Measurements from ENCODE around the gene XRRA1. TPM values are rescaled to one million over a fixed set of nuclear protein-coding genes. Genes with fewer than 3 reads are reported as not detected.

XRRA1 gene
- total RNA-seq, 4 donors from 2014 or later = 7.4 to 18.6 (median 14.5) TPM

- TF ChIP-seq CTCF (IDR thresholded peaks at IDR 0.05) = no peak
- no peak for DNase-seq (ENCODE audit: low spot score)
- ATAC-seq (ENCODE audit: low FRiP score) = no peak
These were observed 82.3 kb downstream of the XRRA1 start for GRCh38 chr11:74866557-74866956.

DNA sequence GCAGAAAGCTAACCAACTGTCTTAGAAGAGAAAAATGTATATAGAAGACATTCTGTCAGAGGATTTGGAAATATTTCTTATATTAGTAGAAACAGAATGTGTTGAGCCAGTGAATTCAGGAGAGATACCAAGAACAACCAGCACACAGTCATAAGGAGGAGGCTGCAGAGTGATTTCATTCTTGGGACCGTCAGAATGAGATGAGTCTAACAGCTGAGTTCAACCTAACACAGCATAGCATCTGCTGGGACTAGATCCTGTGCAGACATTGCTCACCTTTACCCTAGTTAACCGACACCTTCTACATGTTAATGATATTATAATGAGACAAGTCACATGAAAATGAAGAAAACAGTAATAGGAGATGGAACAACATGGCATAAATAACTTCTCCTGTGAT, 85.5 kb downstream of the XRRA1 start:
- TF ChIP-seq CTCF (IDR thresholded peaks at IDR 0.05) = no peak
- ATAC-seq (ENCODE audit: low FRiP score) = no peak
- no peak for DNase-seq (ENCODE audit: low spot score)

DNA sequence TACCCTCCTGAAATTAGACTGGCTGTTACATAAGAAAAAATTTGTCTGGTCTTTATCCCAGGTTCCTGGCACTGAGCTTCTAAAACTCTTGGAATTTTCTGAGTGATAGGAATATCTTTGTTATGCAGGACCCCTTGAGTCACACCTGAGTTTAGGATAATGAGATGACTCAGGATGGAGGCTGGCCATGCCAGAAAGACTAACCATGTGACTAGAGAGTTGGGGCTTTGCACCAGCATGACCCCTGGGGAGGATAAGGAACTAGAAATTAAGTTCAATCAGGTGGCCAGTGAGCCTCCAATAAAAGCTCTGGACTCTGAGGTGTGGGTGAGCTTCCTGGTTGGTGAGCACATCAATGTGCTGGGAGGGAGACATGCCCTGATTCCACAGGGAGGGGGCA, 88.1 kb downstream of the XRRA1 start:
- DNase-seq (ENCODE audit: low spot score) (no peak), ATAC-seq (ENCODE audit: low FRiP score) (no peak)
- TF ChIP-seq CTCF (IDR thresholded peaks at IDR 0.05) = no peak

DNA sequence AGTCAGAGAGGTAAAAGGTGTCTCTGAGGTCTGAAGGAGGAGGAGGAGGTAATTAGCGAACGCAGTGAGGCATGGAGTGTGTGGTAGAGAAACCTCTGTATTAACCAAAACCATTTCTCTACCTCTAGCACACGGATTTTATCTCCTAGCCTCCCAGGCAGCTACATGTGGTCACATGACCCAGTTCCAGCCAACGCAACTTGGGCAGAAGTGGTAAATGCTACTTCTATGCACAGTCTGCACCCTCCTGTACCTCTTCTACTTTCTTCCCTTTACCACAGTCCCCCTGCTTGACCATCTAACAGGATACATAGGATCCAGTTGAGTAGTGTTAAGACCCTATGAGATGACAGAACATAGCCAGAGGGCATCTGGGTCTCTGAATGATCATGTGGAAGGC, 95.7 kb downstream of the XRRA1 start:
- no peak for TF ChIP-seq CTCF (IDR thresholded peaks at IDR 0.05)
- no peak for ATAC-seq (ENCODE audit: low FRiP score)
- no peak for DNase-seq (ENCODE audit: low spot score)

DNA sequence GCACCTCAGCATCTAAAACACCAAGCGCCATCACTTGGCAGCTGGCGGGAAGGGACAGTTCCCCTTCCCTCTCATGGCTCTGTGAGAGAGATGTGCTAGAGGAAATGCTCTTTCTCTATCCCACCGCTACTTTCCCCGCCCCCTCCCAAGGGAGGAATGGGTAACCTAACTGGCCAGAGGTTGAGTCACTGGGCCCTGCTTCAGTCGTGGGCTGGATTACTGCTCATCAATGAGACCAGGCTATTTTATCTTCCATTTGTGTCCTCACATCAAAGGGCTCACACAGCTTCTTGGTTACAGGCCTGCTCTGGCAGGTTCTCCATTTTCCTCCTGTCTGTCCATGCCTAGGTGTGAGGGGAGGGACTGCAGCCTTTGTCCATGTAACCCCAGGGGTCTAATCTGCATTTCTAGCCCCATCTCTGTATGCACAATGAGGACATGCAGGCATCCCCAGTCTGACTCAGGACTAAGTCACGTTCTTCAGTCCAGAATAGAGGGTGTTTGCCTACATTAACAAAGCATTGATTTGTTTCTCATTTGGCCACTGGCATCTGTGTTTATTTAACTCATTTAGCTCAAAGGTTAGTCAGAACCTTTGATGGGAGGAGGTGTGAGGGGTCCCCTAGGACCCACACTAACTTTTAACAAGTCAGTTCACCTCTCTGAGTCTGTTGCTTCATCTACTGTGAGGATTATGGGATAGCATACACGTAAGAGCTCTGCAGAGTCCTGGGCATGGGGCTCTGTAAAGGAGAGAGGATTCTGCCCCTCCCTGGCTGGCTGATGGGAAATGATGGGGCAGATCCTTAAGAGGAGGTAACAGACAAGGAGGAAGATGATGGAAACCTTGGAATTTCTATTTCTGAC, 99.1 kb downstream of the XRRA1 start:
- ATAC-seq (ENCODE audit: low FRiP score) (no peak), DNase-seq (ENCODE audit: low spot score) (no peak)
- TF ChIP-seq CTCF (IDR thresholded peaks at IDR 0.05) = no peak

- TF ChIP-seq CTCF (IDR thresholded peaks at IDR 0.05) = no peak
- ATAC-seq (ENCODE audit: low FRiP score) = no peak
- no peak for DNase-seq (ENCODE audit: low spot score)
These were observed 101.0 kb downstream of the XRRA1 start for GRCh38 chr11:74847895-74848294.

DNA sequence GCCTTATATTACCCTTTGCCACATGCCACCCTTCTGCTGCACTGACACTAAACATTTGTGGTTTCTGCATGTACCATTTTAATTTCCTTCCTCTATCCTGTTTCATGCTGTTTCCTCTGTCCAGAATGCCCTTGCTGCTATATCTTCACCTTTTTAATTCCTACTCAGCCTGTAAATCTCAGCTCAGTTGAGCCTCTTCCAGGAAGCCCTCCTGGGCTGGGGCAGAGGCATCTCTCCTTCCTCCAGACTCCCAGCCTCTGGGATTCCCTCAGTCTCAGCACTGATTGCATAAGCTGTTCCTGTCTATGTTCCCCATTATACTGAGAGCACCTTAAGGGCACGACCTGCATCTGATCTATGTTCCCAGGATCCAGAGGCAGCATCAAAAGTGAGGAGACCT, 101.5 kb downstream of the XRRA1 start:
- no peak for ATAC-seq (ENCODE audit: low FRiP score)
- DNase-seq (ENCODE audit: low spot score) = no peak
- no peak for TF ChIP-seq CTCF (IDR thresholded peaks at IDR 0.05)
